Left hindlimb (tissue), 1 donor: ENCODE data around the gene SEMA4B.
A peak's percentile ranks its signal among the peaks of the same experiment; 100 is the strongest.
"Not testable (repeated sequence)": the region's sequence is repeated elsewhere in the genome, so short reads cannot be mapped to it uniquely, and the experiment has no call there.

Experiments used
- DNase-seq: peaks from one replicate; pipeline ENCODE4 v3.0.0-alpha.2; 2018

SEMA4B gene

DNA sequence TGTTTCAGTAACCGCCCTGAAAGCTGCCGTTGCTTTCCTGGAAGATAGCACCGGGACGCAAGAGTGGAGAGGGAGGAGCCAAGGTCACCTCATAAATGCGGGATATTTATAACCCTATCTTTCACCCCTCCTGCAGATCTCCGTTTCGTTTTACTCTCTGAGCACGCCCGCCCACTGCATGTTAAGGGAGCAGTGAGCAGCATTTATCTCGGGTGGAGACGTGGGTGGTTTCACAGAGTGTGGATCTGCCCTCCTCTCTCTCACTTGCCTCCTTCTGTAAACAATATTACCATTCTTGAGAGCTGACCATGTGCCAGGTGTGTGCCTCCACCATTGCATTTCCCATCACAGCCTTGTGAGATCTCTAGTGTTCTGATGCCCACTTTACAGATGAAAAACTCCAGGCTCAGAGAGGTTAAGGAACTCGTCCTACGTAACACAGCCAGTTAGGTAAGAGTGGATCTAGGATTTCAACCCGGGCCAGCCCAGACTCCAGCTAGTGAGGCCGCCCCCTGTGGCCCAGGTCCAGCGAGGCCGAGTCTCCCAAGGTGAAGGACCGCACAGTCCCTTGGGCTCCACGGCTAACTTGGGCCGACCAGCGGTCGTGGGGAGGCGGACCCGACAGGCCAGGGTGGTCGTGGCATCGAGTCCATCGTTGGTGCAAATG is 16.9 kb upstream of the SEMA4B start:
- peak; percentile 52 for DNase-seq

DNA sequence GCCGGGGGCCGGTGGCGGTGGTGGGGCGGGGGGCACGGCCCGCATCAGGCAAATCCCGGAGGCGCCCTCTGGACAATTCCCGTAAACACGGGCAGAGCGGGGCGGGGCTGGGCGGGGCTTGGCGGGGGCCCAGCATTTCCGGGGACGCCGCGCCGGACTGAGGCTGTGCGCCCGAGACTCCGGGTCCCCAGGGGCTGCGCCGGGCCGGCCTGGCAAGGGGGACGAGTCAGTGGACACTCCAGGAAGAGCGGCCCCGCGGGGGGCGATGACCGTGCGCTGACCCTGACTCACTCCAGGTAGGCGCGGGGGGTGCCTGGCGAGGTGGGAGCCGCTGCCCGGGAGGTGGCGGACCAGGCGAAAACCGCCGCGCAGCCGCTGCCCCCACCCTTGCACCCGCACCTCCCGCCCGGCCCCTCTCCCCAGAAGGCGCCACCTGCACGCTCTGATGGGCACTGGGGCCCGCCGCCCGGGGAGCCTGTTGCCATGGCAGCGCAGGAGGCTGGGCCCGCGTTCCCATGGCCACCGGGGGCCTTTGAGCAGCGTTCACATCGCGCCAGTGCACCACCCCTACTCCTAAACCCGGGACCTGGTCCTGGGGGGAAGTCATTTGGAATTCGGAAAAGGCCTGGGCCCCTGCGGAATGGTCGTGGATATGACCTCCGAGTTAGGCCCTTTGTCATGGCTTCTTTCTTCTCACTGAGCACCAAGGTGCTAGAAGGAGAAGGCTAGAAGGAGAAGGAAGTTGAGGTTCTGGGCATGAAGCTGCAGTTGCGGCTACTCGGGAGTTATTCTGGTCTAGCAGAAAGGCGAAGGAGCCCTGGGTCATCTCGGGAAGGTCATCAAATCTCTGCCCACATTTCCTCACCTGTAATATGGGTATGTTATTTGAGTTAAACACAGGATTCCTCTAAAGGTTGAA is 16.1 kb upstream of the SEMA4B start:
- peak; percentile 59 for DNase-seq

DNA sequence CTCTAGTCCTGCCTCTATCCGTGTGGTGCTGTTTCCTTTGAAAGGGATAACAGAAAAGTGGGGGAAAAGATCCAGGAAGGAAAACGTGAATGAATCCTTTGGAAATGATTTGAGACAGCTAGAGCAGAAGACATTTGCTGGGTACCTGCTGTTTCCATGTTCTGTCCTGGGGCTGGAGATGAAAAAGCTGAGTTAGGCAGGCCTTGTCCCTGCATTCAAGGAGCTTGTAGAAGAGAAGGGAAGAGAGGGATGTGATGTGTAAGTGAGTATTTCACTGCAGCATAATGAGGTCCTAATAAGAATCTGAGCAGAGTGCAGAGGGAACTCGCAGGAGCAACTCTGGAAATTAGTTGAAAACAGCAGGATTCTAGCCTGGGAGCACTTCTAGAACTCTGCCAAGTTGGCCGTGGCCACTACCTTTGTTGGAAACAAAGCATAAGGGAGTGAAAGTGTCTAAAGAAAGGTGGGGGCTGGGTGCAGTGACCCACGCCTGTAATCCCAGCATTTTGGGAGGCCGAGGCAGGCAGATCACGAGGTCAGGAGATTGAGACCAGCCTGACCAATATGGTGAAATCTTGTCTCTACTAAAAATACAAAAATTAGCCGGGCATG is 13.8 kb upstream of the SEMA4B start:
- no peak for DNase-seq

DNA sequence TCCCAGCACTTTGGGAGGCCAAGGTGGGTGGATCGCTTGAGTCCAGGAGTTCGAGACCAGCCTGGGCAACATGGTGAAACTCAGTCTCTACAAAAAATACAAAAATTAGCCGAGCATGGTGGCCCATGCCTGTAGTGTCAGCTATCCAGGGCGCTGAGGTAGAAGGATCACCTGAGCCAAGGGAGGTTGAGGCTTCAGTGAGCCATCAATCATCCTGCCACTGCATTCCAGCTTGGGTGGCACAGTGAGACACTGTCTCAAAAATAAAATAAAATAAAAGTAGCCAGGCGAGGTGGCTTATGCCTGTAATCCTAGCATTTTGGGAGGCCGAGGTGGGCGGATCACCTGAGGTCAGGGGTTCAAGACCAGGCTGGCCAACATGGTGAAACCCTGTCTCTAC is 13.1 kb upstream of the SEMA4B start:
- DNase-seq = not testable (repeated sequence)

DNA sequence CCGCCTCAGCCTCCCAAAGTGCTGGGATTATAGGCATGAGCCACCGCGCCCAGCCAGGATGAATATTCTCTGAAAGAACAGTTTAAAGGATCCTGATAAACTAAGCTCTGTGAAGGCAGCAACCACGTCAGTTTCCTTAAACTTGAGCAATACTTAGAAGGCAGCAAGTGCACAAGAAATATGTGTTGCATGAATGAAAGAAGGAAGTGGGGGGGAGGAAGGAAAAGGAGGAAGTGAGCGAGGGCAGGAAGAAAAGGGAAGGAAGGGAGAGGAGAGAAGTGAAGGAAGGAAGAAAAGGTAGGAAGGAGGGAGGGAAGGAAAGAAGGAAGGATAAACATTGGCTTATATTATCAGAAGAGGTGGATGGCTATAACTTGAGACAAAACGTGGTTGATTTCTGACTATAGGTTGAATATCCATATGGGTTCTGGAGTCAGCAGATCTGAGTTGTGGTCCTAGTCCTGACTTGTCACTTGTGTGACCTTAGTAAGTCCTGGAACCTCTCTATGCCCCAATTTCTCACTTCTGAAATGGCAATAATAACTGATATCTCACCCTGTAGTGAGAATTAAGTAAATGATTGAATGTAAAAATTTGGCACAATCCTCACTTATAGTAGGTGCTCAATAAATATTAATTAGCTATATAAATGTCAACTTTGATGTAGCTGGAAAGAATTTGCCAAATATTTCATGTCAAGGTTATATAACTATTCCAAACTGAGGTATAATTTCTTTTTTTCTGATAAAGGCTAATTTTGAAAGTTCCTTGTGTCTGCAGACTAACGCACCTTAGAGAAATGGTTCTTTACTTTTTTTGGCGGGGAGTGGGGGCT is 12.0 kb upstream of the SEMA4B start:
- no peak for DNase-seq

DNA sequence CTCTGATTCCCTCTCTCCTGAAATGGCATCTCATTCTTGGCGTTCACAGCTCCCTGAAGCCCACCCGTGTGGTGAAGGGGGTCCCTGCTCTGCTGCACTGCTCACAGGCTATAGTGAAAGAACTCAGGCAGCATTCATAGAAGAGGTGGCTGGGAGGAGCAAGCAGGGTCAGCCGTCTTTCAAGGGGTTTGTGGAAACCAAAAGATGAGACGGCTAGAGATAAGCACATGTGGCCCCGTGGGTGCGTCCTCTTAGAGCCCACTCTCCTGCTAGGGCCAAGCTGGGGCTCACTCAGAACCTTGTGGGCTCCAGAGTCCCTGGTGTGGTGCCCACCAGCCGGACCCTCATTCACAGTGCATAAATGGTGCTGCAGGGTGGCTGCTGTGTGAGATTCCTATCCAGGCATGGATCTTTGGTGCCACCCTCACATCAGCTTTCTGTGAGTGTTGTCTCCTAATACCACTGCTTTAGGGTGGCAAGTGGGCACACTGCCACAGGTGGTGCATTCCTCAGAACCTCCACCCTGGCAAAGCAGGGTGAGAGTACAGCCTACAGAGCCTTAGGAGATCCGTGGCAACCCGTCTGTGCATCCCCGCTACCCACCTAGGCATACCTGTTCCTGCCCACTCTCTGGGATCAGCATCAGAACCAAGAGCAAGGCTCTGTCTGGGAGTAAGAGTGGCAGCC is 11.2 kb upstream of the SEMA4B start:
- DNase-seq = no peak

DNA sequence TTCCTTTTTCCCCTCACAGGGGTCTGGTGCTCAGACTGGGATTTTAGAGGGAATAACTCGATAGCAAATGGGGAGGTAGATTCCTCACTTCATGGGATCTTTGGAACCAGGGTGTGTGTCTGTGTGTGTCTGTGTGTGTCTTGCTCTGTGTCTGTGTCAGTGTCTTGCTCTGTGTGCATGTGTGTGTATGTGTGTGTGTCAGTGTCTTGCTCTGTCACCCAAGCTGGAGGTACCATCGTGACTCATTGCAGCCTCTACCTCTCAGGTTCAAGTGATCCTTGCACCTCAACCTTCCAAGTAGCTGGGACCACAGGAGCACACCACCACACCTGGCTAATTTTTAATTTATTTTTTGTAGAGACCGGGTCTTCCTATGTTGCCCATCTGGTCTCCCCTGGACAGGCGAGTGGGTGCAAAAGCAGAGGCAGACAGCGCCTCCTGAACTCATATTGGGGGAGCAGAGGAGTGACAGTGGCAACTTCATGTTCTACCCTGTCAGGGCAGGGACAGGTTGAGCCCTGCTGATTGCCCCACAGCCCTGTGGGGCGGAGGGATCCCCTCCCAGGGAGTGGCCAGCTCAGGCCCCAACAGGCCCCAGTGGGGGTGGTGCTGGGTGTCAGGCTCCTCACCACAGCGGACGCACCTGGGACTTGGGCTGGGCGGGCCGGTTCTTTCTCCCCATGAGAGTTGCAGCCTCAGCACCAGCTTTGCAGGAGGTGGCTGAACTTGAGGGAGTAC is 10.4 kb upstream of the SEMA4B start:
- DNase-seq = no peak

DNA sequence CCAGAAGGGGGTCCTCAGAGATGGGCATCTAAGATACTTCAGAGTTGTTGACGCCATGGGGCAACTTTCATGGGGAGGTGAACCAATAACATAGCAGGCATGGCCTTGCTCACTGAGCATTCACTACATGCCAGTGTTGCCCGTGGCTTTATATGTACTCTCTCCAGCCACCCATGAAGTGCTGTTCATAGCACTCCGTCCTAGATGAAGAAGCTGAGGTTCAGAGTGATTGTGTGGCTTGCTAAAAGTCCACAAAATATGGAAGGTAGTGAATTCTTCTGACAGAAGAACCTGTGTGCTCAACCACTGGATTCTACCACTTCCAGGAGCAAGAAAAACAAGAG is 9.8 kb upstream of the SEMA4B start:
- DNase-seq = no peak

DNA sequence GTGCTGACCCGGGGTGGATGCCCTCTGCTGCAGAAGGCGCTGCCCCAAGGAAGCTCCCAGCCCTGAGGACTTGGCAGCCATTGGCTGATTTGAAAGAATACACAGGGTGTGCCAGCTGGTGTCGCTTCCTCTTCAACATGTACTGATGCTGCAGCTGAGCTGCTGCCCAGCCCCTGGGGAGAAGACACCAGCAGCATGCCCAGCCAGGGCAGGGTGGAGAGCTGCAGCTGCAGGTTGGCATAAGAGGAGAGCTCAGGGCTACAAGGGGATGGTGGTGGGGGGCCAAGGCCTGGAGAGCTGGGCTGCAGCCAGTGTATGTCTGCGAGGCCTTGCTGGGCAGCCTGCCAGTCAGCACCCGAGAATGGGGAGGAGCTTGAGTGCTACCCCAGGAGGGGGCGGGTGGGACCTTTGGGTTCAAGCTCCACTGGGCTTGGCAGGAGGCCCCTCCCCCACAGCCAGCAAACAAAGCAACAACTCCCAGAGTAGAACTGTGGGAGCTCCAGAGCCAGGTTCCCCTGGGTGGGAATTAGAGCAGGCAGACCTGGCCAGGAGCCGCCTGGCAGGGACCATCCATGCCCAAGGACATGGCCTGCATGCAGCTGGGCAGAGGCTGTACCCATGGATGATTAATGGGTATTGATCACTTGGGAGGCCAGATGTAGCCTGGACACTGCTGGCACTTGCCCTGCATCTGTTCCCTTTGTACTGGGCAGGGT is 9.2 kb upstream of the SEMA4B start:
- DNase-seq = peak; percentile 60

DNA sequence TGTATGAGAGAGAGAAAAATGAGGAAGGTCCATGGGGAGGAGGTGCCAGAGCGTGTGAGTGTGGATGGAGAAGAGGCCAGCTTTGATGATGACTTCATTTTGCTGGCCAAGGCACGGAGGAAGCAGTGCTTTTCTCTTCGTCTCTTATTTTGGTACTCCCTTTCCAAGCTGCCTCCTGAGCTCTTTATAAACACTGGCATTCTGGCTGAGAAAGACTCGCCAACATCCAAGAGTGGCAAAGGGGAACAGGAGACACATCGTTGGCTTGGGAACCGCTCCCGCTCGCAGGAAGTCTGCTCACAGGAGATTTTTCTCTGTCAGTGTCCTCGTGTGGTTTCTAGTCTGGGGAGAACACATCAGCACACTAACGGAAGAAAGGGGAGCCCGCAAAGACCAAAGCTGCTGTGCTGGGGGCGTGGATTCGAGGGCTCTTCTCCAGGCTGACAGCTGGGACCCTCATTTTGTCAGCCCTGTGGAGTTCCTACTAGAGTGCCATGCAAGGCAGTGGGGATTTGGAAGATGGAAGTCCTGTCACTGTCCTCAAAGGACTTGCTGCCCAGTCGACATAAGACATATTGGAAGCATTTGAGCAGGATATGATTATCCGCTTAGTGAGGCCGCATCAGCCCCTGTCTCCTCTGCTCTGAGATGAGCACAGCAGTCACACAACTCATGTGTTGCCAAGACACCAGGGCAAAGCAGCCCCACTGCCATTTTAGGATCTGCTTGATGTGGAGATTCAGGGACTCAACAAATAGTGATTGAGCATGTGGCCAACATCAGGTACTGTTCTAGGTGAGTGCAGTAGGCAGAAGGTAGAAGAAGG is 8.0 kb upstream of the SEMA4B start:
- DNase-seq = no peak

DNA sequence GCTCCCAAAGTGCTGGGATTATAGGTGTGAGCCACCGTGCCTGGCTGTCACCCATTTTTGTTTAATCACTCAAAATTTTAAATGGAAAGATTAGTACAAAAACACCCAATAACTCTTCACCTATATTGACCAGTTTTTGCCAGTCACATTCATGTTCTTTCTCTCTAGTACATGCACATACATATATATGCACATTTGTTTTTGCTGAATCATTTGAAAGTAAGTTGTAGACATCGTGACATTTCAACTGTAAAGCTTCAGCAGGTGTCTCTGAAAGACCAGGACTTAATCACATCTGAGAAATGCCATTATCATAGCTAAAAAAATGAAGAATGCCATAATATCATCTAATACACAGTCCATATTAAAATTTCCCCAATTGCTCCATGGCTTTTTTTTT is 6.5 kb upstream of the SEMA4B start:
- no peak for DNase-seq

DNA sequence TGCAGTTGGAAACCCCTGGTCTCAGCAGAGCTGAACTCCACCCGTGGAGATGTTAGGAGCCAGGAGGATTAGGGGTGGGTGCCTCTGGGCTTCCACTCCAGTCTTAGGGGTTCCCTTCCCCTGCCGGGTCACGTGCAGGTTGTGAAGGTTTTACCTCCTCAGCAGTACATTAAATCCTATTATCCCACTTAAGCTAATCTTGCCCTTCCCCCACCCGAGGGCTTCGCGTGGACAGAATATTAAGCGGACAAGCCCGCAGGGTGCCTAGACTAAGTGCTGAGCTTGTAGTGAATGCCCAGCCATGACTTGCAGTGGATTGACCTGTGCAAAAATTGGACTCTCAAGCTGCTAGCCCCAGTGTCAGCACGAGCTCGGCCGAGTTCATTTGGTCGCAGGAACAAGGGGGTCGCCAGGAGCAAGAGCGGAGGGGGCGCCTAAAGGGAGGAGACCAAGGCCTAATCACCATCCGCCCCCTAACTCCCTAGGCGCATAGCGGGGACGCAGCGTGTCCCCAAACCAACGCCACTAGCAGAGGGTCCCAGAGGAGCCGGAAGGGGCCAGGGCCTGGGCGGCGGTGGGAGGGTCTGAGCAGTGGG is 498 bp upstream of the SEMA4B start:
- DNase-seq = no peak

DNA sequence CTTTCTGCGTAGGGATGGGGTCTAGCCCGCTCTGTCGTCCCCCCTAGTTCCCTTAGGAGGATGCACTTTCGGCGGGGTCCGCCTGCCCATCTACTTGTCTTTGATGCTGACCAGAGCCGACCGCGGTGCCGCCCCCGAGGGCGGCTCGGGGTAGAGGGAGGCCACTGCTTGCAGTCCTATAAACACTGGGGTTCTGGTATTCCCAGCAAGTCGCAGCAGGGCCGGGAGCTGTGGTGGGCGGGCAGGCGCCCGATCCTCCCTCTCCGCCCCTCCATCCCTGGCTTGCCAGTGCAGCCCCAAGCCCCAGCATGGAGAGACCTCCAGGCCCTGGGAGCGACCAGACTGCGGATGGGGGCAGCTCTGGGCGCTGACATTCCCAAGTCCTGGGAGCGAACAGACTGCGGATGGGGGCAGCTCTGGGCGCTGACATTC is 830 bp downstream of the SEMA4B start:
- no peak for DNase-seq

DNA sequence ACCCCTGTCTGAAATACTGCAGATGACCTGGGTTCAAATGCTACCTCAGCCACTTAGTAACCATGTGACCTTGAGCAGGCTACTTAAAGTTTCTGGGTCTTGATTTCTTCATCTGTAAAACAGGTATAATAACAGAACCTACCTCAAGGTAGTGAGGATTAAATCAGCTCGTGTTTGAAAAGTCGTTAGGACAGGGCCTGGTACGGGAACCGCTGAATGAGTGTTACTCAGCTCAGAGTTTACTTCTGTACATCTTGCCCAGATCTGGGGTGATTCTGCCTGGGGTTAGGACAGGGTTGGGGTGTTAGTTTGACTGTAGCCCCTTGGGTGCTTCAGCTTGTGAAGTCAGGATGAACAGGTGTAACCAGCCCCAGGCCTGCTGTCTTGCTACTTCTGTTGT is 1.8 kb downstream of the SEMA4B start:
- no peak for DNase-seq

DNA sequence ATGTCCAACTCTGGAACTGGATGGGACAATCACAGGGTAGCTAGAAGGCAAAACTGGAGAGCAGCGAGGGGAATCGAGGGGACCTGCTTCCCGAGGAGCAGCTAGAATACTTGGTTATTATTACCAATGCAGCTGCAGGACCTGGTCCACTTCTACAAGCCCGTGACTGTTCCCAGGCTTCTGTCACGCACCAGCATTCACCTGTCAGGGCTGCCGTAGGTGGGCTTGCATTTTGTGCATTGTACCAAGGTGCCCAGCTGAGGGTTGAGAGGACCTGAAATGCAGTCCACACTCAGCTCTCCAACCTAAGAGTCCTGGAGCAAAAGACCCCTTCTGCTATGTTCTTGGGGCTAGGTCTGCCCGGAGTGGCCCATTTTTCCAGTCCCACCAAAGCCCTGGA is 2.3 kb downstream of the SEMA4B start:
- no peak for DNase-seq

DNA sequence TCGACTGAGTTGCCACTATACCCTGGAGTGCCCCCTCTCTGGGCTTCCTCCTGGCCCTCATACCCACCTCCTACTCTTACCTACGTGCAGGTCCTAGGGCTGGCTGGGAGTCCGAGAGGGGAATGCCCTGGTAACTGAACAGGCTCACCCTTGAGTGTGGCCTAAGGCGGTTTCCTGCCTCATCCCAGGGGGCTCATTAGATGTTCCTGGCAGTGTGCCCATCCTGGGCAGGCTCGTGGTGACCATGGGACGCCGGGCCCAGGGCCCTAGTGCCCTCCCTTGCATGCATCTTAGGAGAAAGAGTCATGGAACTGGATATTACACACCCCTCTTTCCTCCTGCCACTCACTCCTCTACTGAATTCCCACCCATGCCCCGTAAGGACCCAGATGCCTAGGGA is 2.8 kb downstream of the SEMA4B start:
- peak; percentile 74 for DNase-seq

DNA sequence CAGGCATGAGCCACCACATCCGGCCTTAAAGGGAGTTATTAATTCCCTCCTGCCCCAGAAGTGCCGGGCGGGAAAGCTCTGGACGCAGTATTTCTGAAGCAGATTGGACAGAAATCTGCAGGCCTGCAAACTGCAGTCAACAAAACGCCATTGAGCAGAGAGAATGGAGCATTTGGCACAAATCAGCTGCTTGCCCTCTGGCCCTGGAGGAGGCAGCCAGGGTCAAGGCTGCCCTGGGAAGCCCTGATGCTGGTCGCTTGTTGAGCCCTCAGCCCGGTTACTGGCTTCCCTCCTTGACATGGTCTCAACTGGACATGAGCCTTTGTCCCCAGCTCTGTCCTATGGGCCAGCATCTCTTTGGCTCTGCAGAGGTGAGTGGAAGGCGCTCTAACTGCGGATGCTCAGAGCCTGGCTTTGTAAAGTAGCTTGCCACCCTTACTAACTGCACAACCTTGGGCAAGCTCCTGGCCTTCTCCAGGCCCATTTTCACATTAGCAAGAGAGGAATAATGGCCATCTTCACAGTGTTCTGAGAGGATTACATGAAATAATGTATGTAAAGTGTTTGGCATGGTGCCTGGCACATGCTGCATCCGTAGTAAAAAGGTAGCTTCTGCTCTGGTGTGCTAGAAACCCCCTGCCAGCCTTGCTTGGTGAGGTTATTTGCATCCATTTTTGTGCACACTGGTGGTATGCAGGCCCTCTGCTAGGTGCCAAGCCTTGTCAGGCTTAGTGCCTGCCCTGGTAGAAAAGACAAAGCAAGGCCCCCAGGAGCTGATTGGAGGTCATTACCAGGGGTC is 4.1 kb downstream of the SEMA4B start:
- DNase-seq = no peak

DNA sequence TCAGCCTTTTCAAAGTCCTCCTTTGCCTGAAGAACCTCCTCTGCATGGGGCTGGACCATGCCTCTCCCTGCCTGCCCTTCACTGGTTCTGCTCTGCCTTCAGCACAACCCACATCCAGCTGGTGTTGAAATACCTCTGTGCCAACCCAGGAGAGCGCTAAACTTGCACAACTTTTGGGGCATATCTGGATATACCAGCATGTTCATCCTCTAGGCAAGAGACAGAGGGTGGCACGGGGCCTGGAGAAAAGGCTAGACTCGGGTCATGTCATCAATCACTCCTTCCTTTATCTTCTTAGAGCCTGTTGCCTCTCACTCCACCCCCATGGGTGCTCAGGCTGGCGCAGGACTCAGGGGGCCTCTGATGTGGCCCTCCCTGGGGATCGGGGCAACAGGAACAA is 4.8 kb downstream of the SEMA4B start:
- no peak for DNase-seq

DNA sequence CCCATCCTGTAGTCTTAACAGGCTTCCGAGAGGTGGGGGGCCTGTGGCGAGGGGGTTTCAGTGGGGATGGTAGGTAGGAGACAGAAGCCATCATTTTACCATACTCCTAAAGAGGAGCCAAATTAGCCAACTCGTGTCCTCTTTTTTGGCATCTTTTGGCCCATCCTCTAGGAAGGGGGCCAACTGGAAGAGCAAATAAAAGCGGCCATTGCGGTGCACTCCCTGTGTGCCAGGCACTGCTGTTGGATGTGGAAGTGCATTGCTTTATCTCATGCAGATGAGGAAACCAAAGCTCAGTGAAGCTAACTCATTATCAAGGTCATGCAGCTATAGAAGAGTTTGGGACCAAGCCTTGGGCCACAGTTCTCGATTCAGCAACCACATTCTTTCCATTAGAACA is 6.1 kb downstream of the SEMA4B start:
- DNase-seq = no peak
